Measurements from ENCODE around the gene TAOK1. TPM values are rescaled to one million over a fixed set of nuclear protein-coding genes. Genes with fewer than 3 reads are reported as not detected.

Gene TAOK1
- total RNA-seq, 1 donor from 2014 or later = 36.0 TPM

DNA sequence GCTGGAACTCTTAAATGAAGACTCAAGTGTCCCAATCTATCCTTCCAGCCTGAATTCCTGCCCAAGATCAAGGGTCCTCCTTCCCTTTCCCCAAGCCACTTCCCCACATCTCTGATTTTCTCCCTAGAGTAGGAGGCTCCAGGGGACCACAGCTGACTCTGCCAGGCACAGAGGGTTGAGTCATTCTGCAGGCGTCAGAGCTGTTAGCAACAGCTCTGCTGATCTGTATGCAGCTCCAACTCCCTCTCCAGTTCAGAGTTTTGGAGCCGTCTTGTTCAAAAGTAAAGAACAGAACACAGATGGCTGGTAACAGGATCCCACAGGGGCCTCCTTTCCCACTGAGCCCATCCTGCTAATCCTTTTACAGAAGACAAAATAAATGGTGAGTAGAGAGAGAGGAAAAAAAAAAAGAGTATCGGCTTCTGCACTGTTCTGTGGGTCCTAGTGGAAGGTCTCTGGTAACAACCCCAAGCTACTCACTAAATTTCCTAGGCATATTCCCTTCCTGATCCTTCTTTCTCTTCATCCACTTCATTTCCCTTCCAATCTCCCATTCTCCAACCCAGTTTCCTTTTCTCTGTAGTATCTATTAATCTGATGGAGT, 13.4 kb upstream of the TAOK1 start:
- Histone ChIP-seq H3K27me3 (ENCODE audit: control insufficient read depth in 3 of 3, insufficient read depth in 3 of 3, low read length in 3 of 3) (no peaks in the 10 kb centered on the region), H3K9ac (ENCODE audit: low read depth in 1 of 3, low read length in 3 of 3) (no peak overlapping the region), H3K9me3 (ENCODE audit: control insufficient read depth in 3 of 3, low read length in 3 of 3) (no peaks in the 10 kb centered on the region), H3K4me3 (ENCODE audit: low read length in 3 of 3) (no peak overlapping the region), H3K4me1 (ENCODE audit: control insufficient read depth in 3 of 3, insufficient read depth in 3 of 3, low read length in 3 of 3) (peaks cover 0 to 3% (median 0%) of the 10 kb centered on the region in 3 donors), H3K36me3 (ENCODE audit: control insufficient read depth in 3 of 3, insufficient read depth in 3 of 3, low read length in 3 of 3) (no peaks in the 10 kb centered on the region), H3K27ac (ENCODE audit: low read depth, low read length) (no peak overlapping the region)

DNA sequence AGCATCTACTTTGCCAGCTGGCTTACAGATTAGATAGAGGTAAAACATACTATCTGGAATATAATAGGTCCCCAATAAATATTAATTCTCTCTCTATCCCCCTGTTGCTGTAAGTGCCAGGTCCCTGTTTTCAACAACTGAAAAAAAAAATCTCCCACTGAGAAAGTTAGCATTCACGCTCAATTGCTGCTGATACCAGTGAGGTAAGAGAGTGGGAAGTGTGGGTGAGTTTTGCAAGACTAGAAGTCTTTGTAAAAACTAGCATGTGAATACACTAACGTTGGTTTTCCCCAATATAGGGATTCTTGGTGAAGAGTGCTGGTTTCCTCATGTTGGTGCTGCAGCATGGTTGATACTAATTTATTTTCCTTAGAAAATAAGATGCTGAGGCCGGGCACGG, 11.7 kb upstream of the TAOK1 start:
- H3K36me3 ChIP-seq (ENCODE audit: control insufficient read depth in 3 of 3, insufficient read depth in 3 of 3, low read length in 3 of 3) = no peaks in the 10 kb centered on the region
- H3K9ac ChIP-seq (ENCODE audit: low read depth in 1 of 3, low read length in 3 of 3) = no peak overlapping the region
- no peaks in the 10 kb centered on the region for H3K27me3 ChIP-seq (ENCODE audit: control insufficient read depth in 3 of 3, insufficient read depth in 3 of 3, low read length in 3 of 3)
- H3K4me1 ChIP-seq (ENCODE audit: control insufficient read depth in 3 of 3, insufficient read depth in 3 of 3, low read length in 3 of 3) = peaks cover 0 to 3% (median 0%) of the 10 kb centered on the region in 3 donors
- no peak overlapping the region for H3K27ac ChIP-seq (ENCODE audit: low read depth, low read length)
- H3K9me3 ChIP-seq (ENCODE audit: control insufficient read depth in 3 of 3, low read length in 3 of 3) = no peaks in the 10 kb centered on the region
- no peak overlapping the region for H3K4me3 ChIP-seq (ENCODE audit: low read length in 3 of 3)

DNA sequence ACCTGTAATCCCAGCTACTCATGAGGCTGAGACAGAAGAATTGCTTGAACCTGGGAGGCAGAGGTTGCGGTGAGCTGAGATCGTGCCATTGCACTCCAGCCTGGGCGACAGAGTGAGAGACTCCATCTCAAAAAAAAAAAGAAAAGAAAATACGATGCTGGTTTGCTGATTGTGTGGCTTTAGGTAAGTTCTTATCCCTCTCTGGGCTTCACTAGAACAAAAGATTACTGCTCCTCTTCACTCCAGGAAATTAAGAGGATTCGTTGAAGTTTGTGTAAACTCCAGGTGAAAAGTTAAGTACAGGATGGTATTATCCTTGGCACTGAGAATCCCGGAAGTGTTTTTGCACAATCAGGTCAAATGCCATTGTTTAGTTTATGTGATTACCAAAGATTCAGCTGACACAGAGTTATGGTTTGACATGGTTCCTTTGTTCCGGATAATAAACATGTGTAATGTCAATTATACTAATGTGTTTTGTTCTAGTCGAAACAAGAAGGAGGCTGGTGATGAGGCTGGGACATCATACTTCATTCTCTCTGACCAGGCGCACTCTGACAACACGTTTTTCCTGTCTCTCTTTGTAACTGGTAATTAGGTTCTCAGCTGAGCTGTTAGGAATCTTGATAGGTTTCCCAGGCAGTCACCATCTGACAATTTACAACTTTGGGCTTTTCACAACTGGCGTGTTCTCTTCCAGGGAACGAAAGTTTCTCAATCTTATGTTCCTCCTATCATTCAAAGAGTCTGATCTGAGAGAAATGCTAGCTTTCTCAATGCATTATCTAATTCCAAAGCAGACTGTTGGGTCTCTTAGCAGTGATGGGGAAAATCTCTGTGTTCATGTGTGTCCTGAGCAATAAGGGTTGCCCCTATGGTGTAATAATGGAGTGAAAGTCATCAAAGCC, 10.8 kb upstream of the TAOK1 start:
- H3K36me3 ChIP-seq (ENCODE audit: control insufficient read depth in 3 of 3, insufficient read depth in 3 of 3, low read length in 3 of 3) = no peaks in the 10 kb centered on the region
- H3K4me3 ChIP-seq (ENCODE audit: low read length in 3 of 3) = no peak overlapping the region
- H3K9me3 ChIP-seq (ENCODE audit: control insufficient read depth in 3 of 3, low read length in 3 of 3) = no peaks in the 10 kb centered on the region
- H3K9ac ChIP-seq (ENCODE audit: low read depth in 1 of 3, low read length in 3 of 3) = no peak overlapping the region
- peaks cover 0 to 3% (median 0%) of the 10 kb centered on the region in 3 donors for H3K4me1 ChIP-seq (ENCODE audit: control insufficient read depth in 3 of 3, insufficient read depth in 3 of 3, low read length in 3 of 3)
- H3K27ac ChIP-seq (ENCODE audit: low read depth, low read length) = no peak overlapping the region
- no peaks in the 10 kb centered on the region for H3K27me3 ChIP-seq (ENCODE audit: control insufficient read depth in 3 of 3, insufficient read depth in 3 of 3, low read length in 3 of 3)

DNA sequence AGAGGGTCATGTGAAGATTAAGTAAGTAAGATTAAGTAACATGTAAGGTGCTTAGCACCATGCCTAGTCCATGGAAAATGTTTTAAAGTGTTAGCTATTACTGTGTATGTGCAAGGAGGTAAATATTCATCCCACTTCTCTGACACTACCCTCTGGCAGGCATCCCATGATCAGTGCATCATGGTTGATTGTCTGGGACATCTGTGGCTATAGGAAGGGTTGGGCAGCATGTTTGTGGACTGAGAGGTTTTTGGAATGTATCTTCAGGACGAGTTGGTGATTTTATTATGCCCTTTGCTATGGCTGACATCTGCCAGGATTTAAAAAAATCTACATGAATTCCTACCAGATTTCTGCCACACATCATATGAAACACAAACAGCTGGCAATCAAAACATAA, 6.5 kb upstream of the TAOK1 start:
- Histone ChIP-seq H3K4me3 (ENCODE audit: low read length in 3 of 3) (no peak overlapping the region), H3K27me3 (ENCODE audit: control insufficient read depth in 3 of 3, insufficient read depth in 3 of 3, low read length in 3 of 3) (no peaks in the 10 kb centered on the region), H3K9ac (ENCODE audit: low read depth in 1 of 3, low read length in 3 of 3) (no peak overlapping the region)

DNA sequence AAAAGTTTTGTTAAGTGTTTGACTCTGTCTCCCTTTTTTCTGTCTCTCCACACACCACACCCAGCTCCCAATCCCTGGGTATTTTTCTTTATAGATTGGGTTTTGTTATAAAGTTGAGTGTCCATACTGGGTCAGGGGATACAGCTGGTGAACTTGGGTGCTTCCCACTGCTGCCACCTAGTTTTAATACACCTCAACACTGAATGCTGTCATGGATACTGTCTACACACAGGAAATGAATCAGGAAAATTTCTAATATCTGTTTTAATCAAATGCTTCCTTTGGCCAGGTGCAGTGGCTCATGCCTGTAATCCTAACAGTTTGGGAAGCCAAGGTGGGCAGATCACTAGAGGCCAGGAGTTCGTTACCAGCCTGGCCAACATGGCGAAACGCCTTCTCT, 5.3 kb upstream of the TAOK1 start:
- Histone ChIP-seq H3K4me1 (ENCODE audit: control insufficient read depth in 3 of 3, insufficient read depth in 3 of 3, low read length in 3 of 3) (peaks cover 6 to 9% (median 9%) of the 10 kb centered on the region in 3 donors), H3K9ac (ENCODE audit: low read depth in 1 of 3, low read length in 3 of 3) (no peak overlapping the region), H3K27ac (ENCODE audit: low read depth, low read length) (no peak overlapping the region), H3K36me3 (ENCODE audit: control insufficient read depth in 3 of 3, insufficient read depth in 3 of 3, low read length in 3 of 3) (no peaks in the 10 kb centered on the region), H3K4me3 (ENCODE audit: low read length in 3 of 3) (no peak overlapping the region), H3K27me3 (ENCODE audit: control insufficient read depth in 3 of 3, insufficient read depth in 3 of 3, low read length in 3 of 3) (no peaks in the 10 kb centered on the region), H3K9me3 (ENCODE audit: control insufficient read depth in 3 of 3, low read length in 3 of 3) (no peaks in the 10 kb centered on the region)

More for the DNA sequence above, 6.5 kb upstream of the TAOK1 start:
- H3K36me3 ChIP-seq (ENCODE audit: control insufficient read depth in 3 of 3, insufficient read depth in 3 of 3, low read length in 3 of 3) = no peaks in the 10 kb centered on the region
- no peaks in the 10 kb centered on the region for H3K9me3 ChIP-seq (ENCODE audit: control insufficient read depth in 3 of 3, low read length in 3 of 3)
- H3K4me1 ChIP-seq (ENCODE audit: control insufficient read depth in 3 of 3, insufficient read depth in 3 of 3, low read length in 3 of 3) = peaks cover 2 to 12% (median 6%) of the 10 kb centered on the region in 3 donors
- H3K27ac ChIP-seq (ENCODE audit: low read depth, low read length) = no peak overlapping the region

DNA sequence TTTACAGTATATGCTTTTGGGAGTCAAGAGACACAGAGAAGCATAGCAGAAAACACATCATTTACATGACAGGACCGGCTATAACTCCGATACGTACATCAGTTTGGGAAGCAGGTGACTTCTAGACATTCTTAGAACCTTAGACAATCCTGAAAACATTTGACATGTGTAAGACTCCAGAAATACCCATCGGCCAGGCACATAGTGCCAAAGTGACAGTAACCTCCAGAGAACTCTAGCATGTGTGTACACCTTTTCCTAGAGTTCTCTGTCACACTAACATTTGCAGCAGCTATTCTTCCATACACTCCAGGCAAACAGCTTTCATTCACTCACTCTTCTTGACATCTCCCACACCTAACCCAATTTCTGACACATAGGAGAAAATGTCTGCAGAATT, 3.4 kb upstream of the TAOK1 start:
- Histone ChIP-seq H3K27ac (ENCODE audit: low read depth, low read length) (no peak overlapping the region), H3K27me3 (ENCODE audit: control insufficient read depth in 3 of 3, insufficient read depth in 3 of 3, low read length in 3 of 3) (no peaks in the 10 kb centered on the region)

DNA sequence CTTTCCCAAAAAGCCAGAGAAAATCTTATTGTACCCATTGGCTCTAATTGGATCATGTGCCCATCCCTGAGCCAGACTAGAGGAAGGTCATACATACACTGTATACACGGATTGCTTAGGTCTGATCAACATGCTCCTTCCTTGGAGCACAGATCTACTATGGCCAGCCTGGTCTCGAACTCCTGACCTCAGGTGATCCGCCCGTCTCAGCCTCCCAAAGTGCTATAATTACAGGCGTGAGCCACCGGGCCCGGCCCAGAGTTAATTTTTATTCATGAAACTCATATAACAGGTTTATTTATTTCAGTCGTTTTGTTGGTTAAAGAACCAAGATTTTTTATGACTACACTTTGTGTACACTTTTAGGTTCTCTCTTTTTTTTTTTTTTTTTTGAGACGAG, 1.2 kb upstream of the TAOK1 start:
- no peaks in the 10 kb centered on the region for H3K9me3 ChIP-seq (ENCODE audit: control insufficient read depth in 3 of 3, low read length in 3 of 3)
- H3K27ac ChIP-seq (ENCODE audit: low read depth, low read length) = no peak overlapping the region
- H3K36me3 ChIP-seq (ENCODE audit: control insufficient read depth in 3 of 3, insufficient read depth in 3 of 3, low read length in 3 of 3) = no peaks in the 10 kb centered on the region
- H3K4me3 ChIP-seq (ENCODE audit: low read length in 3 of 3) = no peak overlapping the region
- H3K9ac ChIP-seq (ENCODE audit: low read depth in 1 of 3, low read length in 3 of 3) = no peak overlapping the region
- H3K4me1 ChIP-seq (ENCODE audit: control insufficient read depth in 3 of 3, insufficient read depth in 3 of 3, low read length in 3 of 3) = peaks cover 20 to 26% (median 23%) of the 10 kb centered on the region in 3 donors
- no peaks in the 10 kb centered on the region for H3K27me3 ChIP-seq (ENCODE audit: control insufficient read depth in 3 of 3, insufficient read depth in 3 of 3, low read length in 3 of 3)

More for the DNA sequence above, 3.4 kb upstream of the TAOK1 start:
- H3K4me3 ChIP-seq (ENCODE audit: low read length in 3 of 3) = no peak overlapping the region
- H3K4me1 ChIP-seq (ENCODE audit: control insufficient read depth in 3 of 3, insufficient read depth in 3 of 3, low read length in 3 of 3) = peaks cover 6 to 16% (median 15%) of the 10 kb centered on the region in 3 donors
- H3K9ac ChIP-seq (ENCODE audit: low read depth in 1 of 3, low read length in 3 of 3) = no peak overlapping the region
- no peaks in the 10 kb centered on the region for H3K36me3 ChIP-seq (ENCODE audit: control insufficient read depth in 3 of 3, insufficient read depth in 3 of 3, low read length in 3 of 3)
- H3K9me3 ChIP-seq (ENCODE audit: control insufficient read depth in 3 of 3, low read length in 3 of 3) = no peaks in the 10 kb centered on the region

DNA sequence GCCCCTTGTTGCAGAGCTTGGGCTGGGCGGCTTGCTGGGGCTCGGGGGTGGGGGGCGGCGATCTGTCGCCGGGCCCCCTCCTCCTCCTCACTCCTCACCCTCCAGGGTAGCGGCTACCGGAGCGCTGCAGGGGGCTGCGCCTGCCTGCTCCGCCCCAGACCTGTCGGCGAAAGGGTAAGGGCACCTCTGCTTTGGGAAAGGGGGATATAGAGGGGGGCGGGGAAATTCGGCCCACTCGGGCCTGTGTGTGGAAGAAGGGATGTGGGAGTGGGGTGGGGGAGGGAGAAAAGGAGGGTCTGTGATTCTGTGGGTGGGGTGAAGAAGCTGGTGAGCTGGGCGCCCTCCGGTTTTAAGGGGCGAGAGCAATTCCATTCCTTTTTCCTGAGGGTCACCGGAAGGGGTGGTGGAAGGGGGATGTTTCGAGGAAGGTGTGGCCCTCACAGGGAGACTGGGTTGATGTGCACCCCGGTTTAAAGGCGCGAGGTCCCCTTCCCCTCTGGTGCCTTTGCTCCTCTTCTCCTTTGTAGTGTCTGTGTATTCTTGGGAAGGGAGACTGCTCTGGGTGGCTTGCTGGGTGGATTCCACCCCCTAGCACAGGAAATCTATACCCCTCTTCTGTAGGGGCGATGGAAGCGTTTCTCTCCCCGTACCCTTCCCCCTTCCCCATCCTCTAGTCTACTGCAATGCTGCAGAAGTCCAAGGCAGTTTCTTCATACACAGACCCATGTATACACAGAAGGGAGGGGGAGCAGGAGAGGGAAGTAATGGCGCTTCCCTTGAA, 878 bp downstream of the TAOK1 start:
- no peaks in the 10 kb centered on the region for H3K9me3 ChIP-seq (ENCODE audit: control insufficient read depth in 3 of 3, low read length in 3 of 3)
- peak overlapping the region; percentile 80 to 91 (median 85) for H3K9ac ChIP-seq (ENCODE audit: low read depth in 1 of 3, low read length in 3 of 3)
- H3K27ac ChIP-seq (ENCODE audit: low read depth, low read length) = peak overlapping the region; percentile 97
- H3K4me1 ChIP-seq (ENCODE audit: control insufficient read depth in 3 of 3, insufficient read depth in 3 of 3, low read length in 3 of 3) = peaks cover 20 to 26% (median 23%) of the 10 kb centered on the region in 3 donors
- no peaks in the 10 kb centered on the region for H3K27me3 ChIP-seq (ENCODE audit: control insufficient read depth in 3 of 3, insufficient read depth in 3 of 3, low read length in 3 of 3)
- peak overlapping the region; percentile 82 to 87 (median 84) for H3K4me3 ChIP-seq (ENCODE audit: low read length in 3 of 3)
- no peaks in the 10 kb centered on the region for H3K36me3 ChIP-seq (ENCODE audit: control insufficient read depth in 3 of 3, insufficient read depth in 3 of 3, low read length in 3 of 3)

DNA sequence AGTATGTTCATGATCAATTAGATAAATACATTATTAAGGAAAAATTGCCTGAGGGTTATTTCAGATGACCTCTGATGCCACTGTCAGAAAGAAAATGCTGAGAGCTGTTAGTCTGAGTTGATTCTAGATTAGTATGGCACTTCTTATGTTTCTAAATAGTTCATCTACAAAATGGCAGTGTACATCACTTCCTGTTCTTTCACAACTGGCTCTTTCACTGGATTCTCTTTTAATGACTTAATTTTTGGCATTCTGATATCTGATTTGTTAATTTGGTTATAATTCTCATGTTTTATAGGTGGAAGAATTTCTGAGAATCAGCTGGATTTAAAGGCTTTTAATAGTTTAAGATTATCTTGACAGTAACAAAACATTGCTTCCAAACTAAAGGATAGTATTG, 3.3 kb downstream of the TAOK1 start:
- Histone ChIP-seq H3K27me3 (ENCODE audit: control insufficient read depth in 3 of 3, insufficient read depth in 3 of 3, low read length in 3 of 3) (no peaks in the 10 kb centered on the region), H3K27ac (ENCODE audit: low read depth, low read length) (no peak overlapping the region), H3K9ac (ENCODE audit: low read depth in 1 of 3, low read length in 3 of 3) (peak overlapping the region in 1 of 3 donors; percentile 18), H3K4me1 (ENCODE audit: control insufficient read depth in 3 of 3, insufficient read depth in 3 of 3, low read length in 3 of 3) (peaks cover 17 to 18% (median 17%) of the 10 kb centered on the region in 3 donors), H3K4me3 (ENCODE audit: low read length in 3 of 3) (peak overlapping the region in 1 of 3 donors; percentile 0), H3K36me3 (ENCODE audit: control insufficient read depth in 3 of 3, insufficient read depth in 3 of 3, low read length in 3 of 3) (no peaks in the 10 kb centered on the region), H3K9me3 (ENCODE audit: control insufficient read depth in 3 of 3, low read length in 3 of 3) (no peaks in the 10 kb centered on the region)

Data from skeletal muscle tissue (tissue), 4 donors.